ENCODE data around the gene UBE2J1. TPM values are rescaled to one million over a fixed set of nuclear protein-coding genes. Genes with fewer than 3 reads are reported as not detected.
A peak's percentile ranks its signal among the peaks of the same experiment; 100 is the strongest.
"Not testable (repeated sequence)": the region's sequence is repeated elsewhere in the genome, so short reads cannot be mapped to it uniquely, and the experiment has no call there.

The UBE2J1 gene
- total RNA-seq, 1 donor from 2014 or later: 13.1 TPM

GRCh38 chr6:89297695-89298351 is 54.7 kb downstream of the UBE2J1 start:
- Histone ChIP-seq H3K4me1 (peaks cover 18% of the 10 kb centered on the region), H3K36me3 (no peaks in the 10 kb centered on the region), H3K9me3 (replicated peaks) (no peaks in the 10 kb centered on the region), H3K27ac (replicated peaks) (peak overlapping the region; percentile 70), H3K27me3 (ENCODE audit: low read depth) (no peaks in the 10 kb centered on the region), H3K4me3 (peak overlapping the region; percentile 30)
- intact Hi-C loops (cut with micrococcal nuclease): no loop called here
- DNase-seq: peak; percentile 44
- no peak for TF ChIP-seq CTCF (IDR thresholded peaks at IDR 0.05; ENCODE audit: borderline replicate concordance)

GRCh38 chr6:89295981-89296380 is 56.5 kb downstream of the UBE2J1 start:
- no peak for DNase-seq
- Histone ChIP-seq H3K4me1 (peaks cover 18% of the 10 kb centered on the region), H3K36me3 (no peaks in the 10 kb centered on the region), H3K9me3 (replicated peaks) (no peaks in the 10 kb centered on the region), H3K27ac (replicated peaks) (no peak overlapping the region), H3K4me3 (no peak overlapping the region), H3K27me3 (ENCODE audit: low read depth) (no peaks in the 10 kb centered on the region)
- no peak for TF ChIP-seq CTCF (IDR thresholded peaks at IDR 0.05; ENCODE audit: borderline replicate concordance)
- intact Hi-C loops (cut with micrococcal nuclease): no loop called here

- H3K9me3 ChIP-seq (replicated peaks); intact Hi-C loops (cut with micrococcal nuclease); H3K27me3 ChIP-seq (ENCODE audit: low read depth); DNase-seq; H3K36me3 ChIP-seq; H3K27ac ChIP-seq (replicated peaks); H3K4me3 ChIP-seq: not testable (repeated sequence)
- H3K4me1 ChIP-seq: peaks cover 18% of the 10 kb centered on the region
These were observed 57.4 kb downstream of the UBE2J1 start for GRCh38 chr6:89295116-89295515.

- no peak overlapping the region for H3K4me3 ChIP-seq
- no peaks in the 10 kb centered on the region for H3K27me3 ChIP-seq (ENCODE audit: low read depth)
- no peak for DNase-seq
- H3K4me1 ChIP-seq: no peaks in the 10 kb centered on the region
- no peaks in the 10 kb centered on the region for H3K36me3 ChIP-seq
- no peak overlapping the region for H3K27ac ChIP-seq (replicated peaks)
- H3K9me3 ChIP-seq (replicated peaks): no peaks in the 10 kb centered on the region
- intact Hi-C loops (cut with micrococcal nuclease): no loop called here
- no peak for TF ChIP-seq CTCF (IDR thresholded peaks at IDR 0.05; ENCODE audit: borderline replicate concordance)
These were observed 61.2 kb downstream of the UBE2J1 start for GRCh38 chr6:89291256-89291819.

- DNase-seq: no peak
- intact Hi-C loops (cut with micrococcal nuclease): no loop called here
- TF ChIP-seq CTCF (IDR thresholded peaks at IDR 0.05; ENCODE audit: borderline replicate concordance): no peak
- Histone ChIP-seq H3K27ac (replicated peaks) (no peak overlapping the region), H3K9me3 (replicated peaks) (no peaks in the 10 kb centered on the region), H3K4me3 (no peak overlapping the region), H3K4me1 (no peaks in the 10 kb centered on the region), H3K27me3 (ENCODE audit: low read depth) (no peaks in the 10 kb centered on the region), H3K36me3 (no peaks in the 10 kb centered on the region)
These were observed 61.9 kb downstream of the UBE2J1 start for GRCh38 chr6:89290401-89291155.

GRCh38 chr6:89289710-89290109 is 62.8 kb downstream of the UBE2J1 start:
- TF ChIP-seq CTCF (IDR thresholded peaks at IDR 0.05; ENCODE audit: borderline replicate concordance): no peak
- no peak overlapping the region for H3K27ac ChIP-seq (replicated peaks)
- DNase-seq: no peak
- H3K27me3 ChIP-seq (ENCODE audit: low read depth): no peaks in the 10 kb centered on the region
- H3K9me3 ChIP-seq (replicated peaks): no peaks in the 10 kb centered on the region
- intact Hi-C loops (cut with micrococcal nuclease): no loop called here
- H3K4me3 ChIP-seq: no peak overlapping the region
- no peaks in the 10 kb centered on the region for H3K4me1 ChIP-seq
- no peaks in the 10 kb centered on the region for H3K36me3 ChIP-seq

Data from left ventricle myocardium inferior (tissue), 1 donor.